Urinary bladder (tissue), 4 donors: ENCODE data around the gene SRP54. TPM values are rescaled to one million over a fixed set of nuclear protein-coding genes. Genes with fewer than 3 reads are reported as not detected.
"Not testable (repeated sequence)": the region's sequence is repeated elsewhere in the genome, so short reads cannot be mapped to it uniquely, and the experiment has no call there.

Experiments used
- DNase-seq: peaks from one replicate; pipeline ENCODE4 v3.0.0-alpha.2; 2015; ENCODE audit errors: extremely low spot score
- H3K27ac ChIP-seq: one replicate; pipeline ENCODE4 v1.5.1; 2013; ENCODE audit warnings: low read depth, mild to moderate bottlenecking, moderate library complexity
- H3K36me3 ChIP-seq: one replicate; pipeline ENCODE4 v1.6.1; 2013; ENCODE audit warnings: mild to moderate bottlenecking, moderate library complexity; ENCODE audit not compliant: insufficient read depth
- H3K4me1 ChIP-seq: one replicate; pipeline ENCODE4 v1.6.1; 2013; ENCODE audit warnings: mild to moderate bottlenecking, moderate library complexity; ENCODE audit not compliant: insufficient read depth
- H3K4me3 ChIP-seq: one replicate; pipeline ENCODE4 v1.5.1; 2013; ENCODE audit warnings: low read depth, low read length
- WGBS: extraction: QIAGEN DNeasy Blood & Tissue Kit; methylation state at CpG from one replicate; pipeline ENCODE4 v1.1.7; 2013; 5-methylcytosine and 5-hydroxymethylcytosine counted together
- polyA plus RNA-seq: library from polyadenylated mRNA; stranded (reverse); fragments of 200-250 nt; gene quantifications from one replicate; pipeline ENCODE4 v1.2.3, GENCODE V29; 2013
- total RNA-seq: library from RNA; depleted of rRNA; stranded (reverse); fragments of >200 nt; gene quantifications from one replicate; pipeline ENCODE4 v1.2.3, GENCODE V29; 2014
- donor health status: healthy with polysubstance abuse.
- donor health status: healthy.

SRP54 gene
- total and polyA plus RNA-seq, 2 donors: 34.3 to 111 TPM

DNA sequence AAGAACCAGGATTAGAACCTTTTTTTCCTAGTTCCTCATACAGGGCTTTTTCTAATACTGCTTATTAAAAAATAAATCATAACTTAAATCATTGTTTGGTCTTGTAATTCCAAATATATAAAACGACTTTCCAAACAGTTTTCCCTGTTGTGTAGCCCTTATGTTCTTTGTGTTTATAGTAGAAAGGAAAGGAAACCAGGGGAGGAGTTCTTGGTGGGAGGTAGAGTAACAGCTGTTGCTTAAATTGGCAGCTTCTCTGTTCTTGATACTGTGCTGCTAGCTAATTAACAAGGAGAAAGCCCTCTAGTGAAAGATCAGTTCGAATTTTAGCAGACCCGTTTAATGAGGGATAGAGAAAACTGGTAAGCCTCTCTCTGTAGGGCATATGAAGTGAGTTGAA lies 15.0 kb downstream of the SRP54 start:
- Histone ChIP-seq H3K27ac (no peak overlapping the region), H3K4me3 (no peak overlapping the region), H3K36me3 (no peaks in the 10 kb centered on the region), H3K4me1 (no peaks in the 10 kb centered on the region)
- 32% methylated on average over 3 of the region's 3 CpGs for WGBS
- no peak for DNase-seq

DNA sequence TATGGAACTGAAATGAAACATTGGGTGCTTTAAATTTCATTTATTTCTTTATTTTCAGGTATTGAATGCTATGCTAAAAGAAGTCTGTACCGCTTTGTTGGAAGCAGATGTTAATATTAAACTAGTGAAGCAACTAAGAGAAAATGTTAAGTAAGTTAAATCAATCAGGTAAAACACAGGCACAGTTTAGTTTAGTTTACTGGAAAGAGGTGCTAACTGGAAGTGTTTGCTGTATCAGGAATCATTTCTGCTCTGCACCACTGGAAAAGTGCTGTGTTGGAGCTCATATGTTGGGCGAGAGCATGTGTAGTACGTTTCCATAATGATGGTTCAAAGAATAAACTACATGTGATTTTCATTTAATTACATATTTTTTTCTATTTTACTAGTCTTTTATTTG lies 16.7 kb downstream of the SRP54 start:
- H3K36me3 ChIP-seq: no peaks in the 10 kb centered on the region
- WGBS: 95% methylated on average over 3 of the region's 3 CpGs
- no peak for DNase-seq
- no peaks in the 10 kb centered on the region for H3K4me1 ChIP-seq
- no peak overlapping the region for H3K4me3 ChIP-seq
- H3K27ac ChIP-seq: no peak overlapping the region

DNA sequence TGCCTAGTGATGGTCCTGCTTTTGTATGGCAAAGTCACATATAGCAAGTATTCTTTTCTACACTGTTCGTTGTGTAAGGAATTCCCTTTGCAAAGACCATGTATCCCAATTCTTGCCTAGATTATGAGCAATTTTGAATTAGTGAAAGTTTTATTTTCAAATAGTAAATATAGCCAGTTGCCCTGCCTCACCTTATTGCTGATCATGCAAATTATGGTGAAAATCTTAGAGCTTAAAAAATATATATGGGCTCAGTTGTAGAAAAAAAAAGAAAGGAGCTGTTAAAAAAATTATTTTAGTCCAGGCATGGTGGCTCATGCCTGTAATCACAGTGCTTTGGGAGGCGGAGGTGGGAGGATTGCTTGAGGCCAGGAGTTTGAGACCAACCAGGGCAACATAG lies 18.8 kb downstream of the SRP54 start:
- DNase-seq: no peak
- WGBS: 95% methylated on average over 2 of the region's 2 CpGs
- Histone ChIP-seq H3K36me3 (peaks cover 2% of the 10 kb centered on the region), H3K27ac (no peak overlapping the region), H3K4me1 (no peaks in the 10 kb centered on the region), H3K4me3 (no peak overlapping the region)

DNA sequence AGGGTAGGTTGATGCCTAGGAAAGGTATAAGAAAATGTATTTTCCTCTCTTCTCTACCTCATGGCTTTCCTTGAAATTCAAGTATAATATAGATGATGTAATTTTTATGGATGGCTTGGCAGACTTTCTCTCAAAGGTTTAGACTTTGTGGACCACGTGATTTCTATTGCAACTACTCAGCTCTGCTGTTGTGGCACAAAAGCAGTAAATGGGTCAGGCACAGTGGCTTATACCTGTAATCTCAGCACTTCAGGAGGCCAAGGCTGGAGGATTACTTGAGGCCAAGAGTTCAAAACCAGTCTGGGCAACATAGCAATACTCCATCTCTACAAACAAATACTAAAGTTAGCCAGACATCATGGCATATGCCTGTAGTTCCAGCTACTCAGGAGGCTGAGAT lies 22.0 kb downstream of the SRP54 start:
- DNase-seq: no peak
- Histone ChIP-seq H3K4me1 (no peaks in the 10 kb centered on the region), H3K36me3 (peaks cover 3% of the 10 kb centered on the region), H3K27ac (no peak overlapping the region), H3K4me3 (no peak overlapping the region)
- 88% methylated on average over 1 of the region's 1 CpG for WGBS

DNA sequence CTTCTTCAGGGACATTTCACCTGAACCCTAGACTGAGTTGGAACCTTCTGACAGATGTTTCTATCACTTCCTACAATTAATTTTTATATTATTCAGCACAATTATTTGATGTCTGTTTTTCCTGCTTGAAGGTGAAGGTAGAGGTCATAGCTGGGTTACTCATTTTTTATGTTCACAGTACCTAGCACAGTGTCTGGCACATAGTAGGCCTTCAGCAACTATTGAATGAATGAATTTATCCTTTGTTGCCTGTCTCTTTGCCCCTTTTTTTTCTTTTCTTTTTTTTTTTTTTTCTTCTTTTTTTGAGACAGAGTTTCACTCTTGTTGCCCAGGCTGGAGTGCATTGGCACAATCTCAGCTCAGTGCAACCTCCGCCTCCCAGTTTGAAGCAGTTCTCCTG lies 33.8 kb downstream of the SRP54 start:
- peaks cover 10% of the 10 kb centered on the region for H3K36me3 ChIP-seq
- DNase-seq: no peak
- H3K27ac ChIP-seq: no peak overlapping the region
- no peak overlapping the region for H3K4me3 ChIP-seq
- 100% methylated on average over 1 of the region's 1 CpG for WGBS
- H3K4me1 ChIP-seq: no peaks in the 10 kb centered on the region

DNA sequence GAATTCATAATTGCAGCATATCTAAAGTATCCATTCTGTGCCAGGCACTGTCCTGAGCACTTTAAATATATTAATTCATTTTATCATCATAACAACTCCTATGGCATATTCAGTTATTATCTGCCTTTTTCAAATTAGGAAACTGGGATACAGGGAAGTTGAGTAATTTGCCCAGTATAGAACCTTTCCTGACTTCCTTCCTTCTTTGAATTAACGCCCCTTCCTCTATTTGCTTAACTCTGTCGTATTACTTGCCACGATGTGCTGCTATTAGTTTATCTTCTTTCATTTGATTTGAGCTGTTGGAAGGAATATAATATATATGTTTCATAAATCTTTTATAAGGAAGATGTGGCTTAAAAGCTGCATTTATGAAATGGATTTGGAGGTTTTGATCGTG lies 37.9 kb downstream of the SRP54 start:
- Histone ChIP-seq H3K4me3 (no peak overlapping the region), H3K27ac (no peak overlapping the region), H3K36me3 (peaks cover 6% of the 10 kb centered on the region), H3K4me1 (no peaks in the 10 kb centered on the region)
- no peak for DNase-seq
- WGBS: 83% methylated on average over 4 of the region's 4 CpGs

DNA sequence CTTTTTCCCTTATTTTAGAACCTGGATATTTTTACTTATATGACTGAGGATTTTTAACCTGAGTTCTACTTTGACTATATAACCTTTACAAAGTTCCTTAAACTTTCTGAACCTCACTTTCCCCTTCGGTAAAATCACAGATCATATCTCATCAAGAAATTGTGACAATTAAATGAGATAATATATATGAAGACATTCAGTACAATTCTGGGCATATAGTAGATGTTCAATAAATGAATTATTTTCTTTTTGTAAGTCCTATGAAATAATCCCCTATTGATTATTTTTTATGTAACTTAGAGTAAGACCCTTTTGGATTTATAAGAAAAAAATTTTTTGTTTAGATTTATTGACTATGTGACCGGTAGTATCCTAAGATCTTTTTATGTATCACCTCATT lies 45.6 kb downstream of the SRP54 start:
- Histone ChIP-seq H3K4me1 (no peaks in the 10 kb centered on the region), H3K4me3 (no peak overlapping the region), H3K36me3 (peaks cover 2% of the 10 kb centered on the region), H3K27ac (no peak overlapping the region)
- 94% methylated on average over 2 of the region's 2 CpGs for WGBS
- DNase-seq: no peak

DNA sequence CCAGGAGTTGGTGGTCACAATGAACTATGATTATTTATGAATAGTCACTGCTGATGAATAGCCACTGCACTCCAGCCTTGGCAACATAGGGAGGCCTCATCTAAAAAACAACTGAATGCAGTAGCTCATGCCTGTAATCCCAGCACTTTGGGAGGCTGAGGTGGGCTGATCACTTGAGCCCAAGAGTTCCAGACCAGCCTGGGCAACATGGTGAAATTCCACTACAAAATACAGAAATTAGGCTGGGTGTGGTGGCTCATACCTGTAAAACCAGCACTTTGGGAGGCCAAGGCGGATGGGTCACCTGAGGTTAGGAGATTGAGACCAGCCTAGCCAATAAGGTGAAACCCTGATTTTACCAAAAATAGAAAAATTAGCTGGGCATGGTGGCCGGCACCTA lies 49.8 kb downstream of the SRP54 start:
- Histone ChIP-seq H3K4me3 (no peak overlapping the region), H3K27ac (no peak overlapping the region), H3K4me1 (no peaks in the 10 kb centered on the region), H3K36me3 (peaks cover 2% of the 10 kb centered on the region)
- no peak for DNase-seq
- WGBS: 99% methylated on average over 2 of the region's 2 CpGs

DNA sequence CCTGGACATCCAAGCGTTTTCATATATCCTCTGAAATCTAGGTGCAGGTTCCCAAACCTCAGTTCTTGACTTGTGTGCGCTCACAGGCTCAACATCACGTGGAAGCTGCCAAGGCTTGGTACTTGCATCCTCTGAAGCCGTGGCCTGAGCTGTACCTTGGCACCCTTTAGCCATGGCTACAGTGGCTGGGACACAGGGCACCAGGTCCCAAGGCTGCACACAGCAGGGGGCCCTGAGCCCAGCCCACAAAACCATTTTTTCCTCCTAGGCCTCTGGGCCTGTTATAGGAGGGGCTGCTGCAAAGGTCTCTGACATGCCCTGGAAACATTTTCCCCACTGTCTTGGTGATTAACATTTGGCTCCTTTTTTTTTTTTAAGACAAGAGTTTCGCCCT lies 51.6 kb downstream of the SRP54 start:
- WGBS: 99% methylated on average over 5 of the region's 5 CpGs
- peaks cover 2% of the 10 kb centered on the region for H3K36me3 ChIP-seq
- no peak for DNase-seq

DNA sequence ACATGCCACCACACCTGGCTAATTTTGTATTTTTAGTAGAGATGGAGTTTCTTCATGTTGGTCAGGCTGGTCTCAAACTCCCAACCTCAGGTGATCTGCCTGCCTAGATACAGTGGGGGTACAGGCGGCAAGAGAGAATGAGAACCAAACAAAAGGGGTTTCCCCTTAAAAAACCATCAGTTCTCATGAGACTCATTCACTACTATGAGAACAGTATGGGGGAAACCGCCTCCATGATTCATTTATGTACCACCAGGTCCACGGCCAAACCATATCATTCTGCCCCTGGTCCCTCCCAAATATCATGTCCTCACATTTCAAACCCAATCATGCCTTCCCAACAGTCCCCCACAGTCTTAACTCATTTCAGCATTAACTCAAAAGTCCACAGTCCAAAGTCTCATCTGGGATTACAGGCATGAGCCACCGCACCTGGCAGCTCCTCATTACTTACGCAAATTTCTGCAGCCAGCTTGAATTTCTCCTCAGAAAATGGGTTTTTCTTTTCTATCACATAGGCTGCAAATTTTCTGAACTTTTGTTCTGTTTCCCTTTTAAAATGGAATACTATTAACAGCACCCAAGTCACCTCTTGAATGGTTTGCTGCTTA lies 52.3 kb downstream of the SRP54 start:
- H3K4me1 ChIP-seq, H3K36me3 ChIP-seq, H3K27ac ChIP-seq, H3K4me3 ChIP-seq, DNase-seq: not testable (repeated sequence)
- 96% methylated on average over 5 of the region's 5 CpGs for WGBS

More for the DNA sequence above, 51.6 kb downstream of the SRP54 start:
- no peak overlapping the region for H3K4me3 ChIP-seq
- H3K27ac ChIP-seq: no peak overlapping the region
- H3K4me1 ChIP-seq: no peaks in the 10 kb centered on the region

DNA sequence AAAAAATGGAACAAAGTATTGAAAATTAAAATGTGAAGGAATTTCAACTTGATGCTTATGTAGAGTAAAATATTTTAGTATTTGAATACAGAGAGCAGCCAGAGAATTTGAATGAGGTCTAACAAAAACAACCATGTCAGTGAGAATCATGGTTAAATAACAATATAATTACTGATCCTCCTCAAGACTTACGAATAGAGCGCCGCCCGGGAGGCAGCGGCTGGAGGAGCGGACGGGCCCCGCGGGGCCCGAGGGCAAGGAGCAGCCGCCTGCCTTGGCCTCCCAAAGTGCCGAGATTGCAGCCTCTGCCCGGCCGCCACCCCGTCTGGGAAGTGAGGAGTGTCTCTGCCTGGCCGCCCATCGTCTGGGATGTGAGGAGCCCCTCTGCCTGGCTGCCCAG lies 55.5 kb downstream of the SRP54 start:
- not testable (repeated sequence) for H3K4me3 ChIP-seq, H3K4me1 ChIP-seq, H3K36me3 ChIP-seq, H3K27ac ChIP-seq, DNase-seq
- 96% methylated on average over 11 of the region's 17 CpGs for WGBS

DNA sequence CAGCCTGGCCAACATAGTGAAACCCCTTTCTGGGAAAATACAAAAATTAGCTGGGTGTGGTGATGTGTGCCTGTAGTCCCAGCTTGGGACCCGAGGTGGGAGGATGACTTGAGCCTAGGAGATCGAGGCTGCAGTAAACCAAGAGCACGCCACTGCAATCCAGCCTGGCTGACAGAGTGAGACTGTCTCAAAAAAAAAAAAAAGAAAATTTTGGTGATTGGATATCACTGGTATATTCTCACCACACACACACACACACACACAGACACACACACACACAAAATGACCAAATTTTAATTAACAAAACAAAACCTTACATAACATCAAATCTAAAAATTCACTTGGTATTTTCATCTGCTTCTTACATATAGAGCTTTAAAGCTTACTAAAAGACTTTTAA lies 59.8 kb downstream of the SRP54 start:
- Histone ChIP-seq H3K4me3 (no peak overlapping the region), H3K27ac (no peak overlapping the region), H3K4me1 (no peaks in the 10 kb centered on the region), H3K36me3 (no peaks in the 10 kb centered on the region)
- no peak for DNase-seq
- 86% methylated on average over 3 of the region's 3 CpGs for WGBS

DNA sequence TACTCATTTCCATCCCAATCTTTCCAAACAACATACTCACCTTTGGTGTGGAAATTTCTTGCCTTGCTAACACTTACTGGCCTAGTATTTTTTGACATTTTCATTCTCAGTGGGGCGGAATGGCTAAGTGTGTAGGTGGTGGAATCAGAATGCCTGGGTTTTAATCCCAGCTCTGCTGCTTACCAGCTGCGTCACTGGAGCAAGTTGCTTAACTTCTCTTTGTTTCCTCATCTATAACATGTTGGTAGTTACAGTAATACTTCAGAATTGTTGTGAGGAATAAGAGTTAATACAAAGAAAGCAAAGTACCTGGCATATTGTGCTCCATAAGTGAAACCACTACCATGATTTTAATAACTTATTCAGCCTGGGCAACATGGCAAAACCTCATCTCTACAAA lies 60.3 kb downstream of the SRP54 start:
- H3K4me3 ChIP-seq: no peak overlapping the region
- no peak overlapping the region for H3K27ac ChIP-seq
- H3K4me1 ChIP-seq: no peaks in the 10 kb centered on the region
- no peak for DNase-seq
- H3K36me3 ChIP-seq: no peaks in the 10 kb centered on the region
- 94% methylated on average over 2 of the region's 2 CpGs for WGBS

DNA sequence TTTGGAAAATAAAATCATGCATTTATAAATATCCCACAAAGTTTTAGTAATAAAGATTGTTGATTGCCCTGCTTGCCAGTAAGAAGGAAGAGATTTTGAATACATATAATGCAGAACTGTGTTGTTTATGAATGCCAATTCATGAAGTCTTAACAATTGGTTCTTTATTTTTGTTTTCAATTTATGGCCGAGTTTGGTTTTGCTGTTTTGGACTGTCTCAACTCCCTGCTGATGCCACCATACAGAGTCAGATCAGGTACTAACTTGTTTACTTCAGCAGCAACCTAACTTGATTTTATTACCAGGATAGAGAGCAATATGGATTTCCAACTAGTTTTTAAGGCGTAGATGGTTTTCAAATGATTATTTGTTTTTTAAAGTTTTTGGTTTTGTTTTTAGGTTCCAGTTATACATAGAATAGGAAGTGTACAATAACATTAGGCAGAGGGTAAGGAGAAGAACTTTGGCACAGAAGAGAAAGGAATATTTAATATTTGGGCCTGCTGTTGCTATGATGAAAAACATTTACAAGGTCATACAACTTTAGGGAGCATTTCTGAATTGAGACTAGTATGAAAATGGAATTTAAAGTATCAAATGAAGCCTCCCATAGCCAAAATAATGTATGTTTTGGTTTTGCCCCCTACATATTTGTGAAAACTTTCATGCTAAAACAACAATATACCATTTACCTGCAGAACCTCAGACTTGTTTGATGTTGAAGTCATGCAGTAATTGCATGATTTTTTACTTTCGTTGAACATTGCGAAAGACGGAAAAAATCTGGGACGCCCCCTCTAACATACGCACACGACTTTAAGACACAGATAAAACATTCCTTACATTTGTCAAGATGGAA lies 62.4 kb downstream of the SRP54 start:
- WGBS: 22% methylated on average over 8 of the region's 8 CpGs
- Histone ChIP-seq H3K4me3 (peak overlapping the region; percentile 67), H3K36me3 (no peaks in the 10 kb centered on the region), H3K27ac (peak overlapping the region; percentile 78), H3K4me1 (peaks cover 1% of the 10 kb centered on the region)
- no peak for DNase-seq
